HTR-8/SVneo (cell line): Measurements from ENCODE around the gene SLC39A11.

Source experiments
- DNase-seq: peaks from one replicate; pipeline ENCODE4 v3.0.0; 2011; ENCODE audit warnings: low spot score, mixed read lengths; ENCODE audit not compliant: insufficient read length
- FAIRE-seq: peaks from 2 replicates; lab custom pipeline; 2011; peaks lifted over from hg19 to GRCh38; lab: Jason Lieb, UNC

Gene SLC39A11

DNA sequence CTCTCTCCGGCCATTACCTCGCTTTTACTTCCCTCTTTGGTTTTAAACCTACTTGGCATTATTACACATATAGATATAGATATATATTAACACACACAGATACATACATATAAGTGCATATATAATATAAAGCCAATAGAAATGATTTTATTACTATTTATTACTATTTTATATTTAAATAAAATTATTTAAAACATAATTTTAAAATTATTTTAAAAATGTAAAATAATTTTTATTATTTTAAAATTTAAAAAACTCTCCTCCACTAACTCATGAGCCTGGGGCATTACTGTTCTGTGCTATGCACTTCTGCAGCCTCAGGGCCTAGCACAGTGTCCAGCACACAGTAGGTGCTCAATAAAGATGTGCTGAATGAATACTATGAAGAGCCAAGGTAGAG lies 200.9 kb downstream of the SLC39A11 start:
- DNase-seq (no peak), FAIRE-seq (no peak)

DNA sequence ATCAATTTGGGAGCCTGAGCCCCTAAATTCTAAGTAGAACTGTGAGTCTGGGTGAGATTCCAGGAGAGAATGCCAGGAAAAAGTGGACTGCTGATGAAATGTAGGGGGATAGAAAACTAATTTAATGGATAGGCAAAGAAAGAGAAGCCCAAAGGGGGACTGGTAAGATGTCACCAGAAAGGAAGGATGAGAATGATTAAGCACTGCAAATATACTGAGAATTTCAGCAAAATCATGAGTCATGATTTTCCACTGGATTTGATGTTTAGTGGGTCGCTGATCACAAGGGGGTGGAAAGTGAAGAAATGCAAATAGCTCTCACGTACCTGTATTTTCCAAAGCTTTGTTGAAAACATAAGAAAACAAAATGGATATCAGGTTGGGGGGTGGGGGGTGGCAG lies 201.8 kb downstream of the SLC39A11 start:
- peak; percentile 60 for DNase-seq
- no peak for FAIRE-seq

DNA sequence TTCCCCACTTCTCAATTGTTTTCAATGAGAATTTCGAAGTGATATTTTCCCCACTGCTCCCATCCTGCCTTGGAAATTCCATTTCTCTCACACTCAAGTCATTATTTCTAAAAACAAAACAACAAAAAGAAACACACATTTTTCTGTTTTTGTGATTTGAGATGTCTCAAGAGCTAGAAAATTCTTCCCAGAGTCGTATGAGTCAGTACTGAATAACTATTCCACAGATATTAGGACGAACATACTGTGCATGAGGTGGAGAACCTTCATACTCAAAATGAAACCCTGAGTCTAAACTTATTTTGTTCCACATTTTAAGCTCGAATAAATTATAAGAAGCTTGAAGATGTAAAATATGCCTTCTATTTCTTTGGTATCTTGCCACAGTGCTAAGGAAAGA lies 204.6 kb downstream of the SLC39A11 start:
- no peak for FAIRE-seq
- no peak for DNase-seq

DNA sequence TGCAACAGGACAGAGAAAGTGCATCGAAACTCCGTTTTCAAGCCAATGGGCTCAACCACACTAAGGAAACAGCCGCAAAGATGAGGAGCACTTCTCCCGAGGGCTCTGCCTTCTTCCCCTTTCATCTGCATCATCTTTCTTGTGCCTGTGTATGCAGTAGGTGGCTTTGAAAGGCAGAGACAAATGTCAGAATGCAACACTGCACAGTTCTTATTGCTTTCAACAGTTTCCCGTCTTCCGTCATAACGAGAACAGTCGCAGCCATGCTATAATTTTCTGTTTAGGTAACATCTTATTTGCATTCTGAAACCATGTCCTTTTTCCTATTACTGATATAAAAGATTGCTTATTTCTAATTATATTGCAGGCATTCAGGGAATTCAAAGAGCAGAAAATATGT lies 205.2 kb downstream of the SLC39A11 start:
- no peak for FAIRE-seq
- DNase-seq, result no peak

DNA sequence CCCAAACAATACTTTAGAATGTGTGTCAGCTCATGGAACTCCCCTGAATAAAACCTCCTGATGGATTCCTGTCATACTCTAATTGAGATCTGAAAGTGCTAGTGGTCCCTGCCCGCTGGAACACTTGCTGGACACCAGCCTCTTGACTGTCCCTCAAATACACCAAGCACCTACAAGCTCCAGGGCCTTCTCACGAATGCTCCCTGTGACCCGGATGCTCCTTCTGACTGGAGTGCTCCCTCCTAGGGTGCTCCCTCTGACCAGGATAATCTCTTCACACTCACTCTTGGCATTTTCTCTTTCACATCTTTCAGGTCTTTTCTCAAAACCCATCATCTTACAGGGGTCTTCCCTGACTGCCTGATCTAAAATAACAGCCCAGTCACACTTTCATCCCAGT lies 205.9 kb downstream of the SLC39A11 start:
- FAIRE-seq, result no peak
- no peak for DNase-seq

DNA sequence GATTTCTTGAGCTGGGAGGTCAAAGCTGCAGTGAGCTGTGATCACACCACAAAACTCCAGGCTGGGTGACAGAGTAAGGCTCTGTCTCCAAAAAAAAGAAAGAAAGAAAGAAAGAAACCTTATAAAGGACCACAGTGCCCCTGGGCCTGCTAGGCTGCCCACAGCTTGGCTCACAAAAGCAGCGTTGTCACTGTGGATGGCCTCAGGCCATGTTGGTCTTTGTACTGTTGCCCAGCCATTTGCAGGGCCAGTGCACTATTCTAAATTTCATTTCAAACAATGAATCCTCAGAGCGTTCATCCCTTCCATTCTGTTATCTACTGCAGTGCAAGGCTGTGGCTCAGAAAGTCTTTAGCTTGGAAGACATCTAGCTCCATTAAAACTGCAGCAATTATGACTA lies 208.4 kb downstream of the SLC39A11 start:
- no peak for FAIRE-seq
- DNase-seq, result no peak

DNA sequence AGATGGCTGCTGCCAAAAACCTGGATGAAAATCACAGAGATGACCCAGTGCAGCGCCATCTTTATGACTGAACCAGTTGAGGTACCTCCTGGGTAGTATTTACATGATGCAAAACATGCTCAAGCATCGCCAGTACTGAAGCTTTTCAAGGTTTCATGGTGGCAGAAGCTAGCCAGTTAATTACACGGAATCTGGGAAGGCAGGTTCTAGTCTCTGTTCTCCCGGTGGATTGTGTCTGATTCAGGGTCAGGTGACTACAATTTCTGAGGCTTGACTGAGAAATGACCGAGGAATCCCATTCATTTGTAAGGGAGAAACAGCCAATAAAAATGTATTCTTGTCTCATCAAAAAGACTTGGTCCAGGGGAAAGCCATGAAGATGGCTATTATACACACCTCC lies 209.1 kb downstream of the SLC39A11 start:
- FAIRE-seq, result no peak
- no peak for DNase-seq

DNA sequence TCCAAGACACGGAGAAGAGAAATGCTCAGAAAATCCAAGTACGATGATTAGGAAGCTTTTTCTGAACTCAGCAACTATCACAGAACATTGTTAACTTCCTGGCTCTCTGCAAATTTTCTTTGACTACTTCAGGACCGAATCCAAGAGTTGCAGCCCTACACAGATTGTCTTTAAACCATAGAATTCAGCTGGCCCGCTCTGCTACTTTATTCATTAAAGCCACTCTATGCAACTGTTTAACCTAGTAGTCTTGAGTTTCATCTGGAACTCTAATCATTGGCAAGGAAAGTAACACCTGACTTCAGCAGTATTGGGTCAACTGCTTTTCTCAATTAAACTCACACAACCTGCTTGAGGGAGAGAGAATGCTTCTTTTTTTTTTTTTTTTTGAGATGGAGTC lies 210.1 kb downstream of the SLC39A11 start:
- DNase-seq (no peak), FAIRE-seq (no peak)

DNA sequence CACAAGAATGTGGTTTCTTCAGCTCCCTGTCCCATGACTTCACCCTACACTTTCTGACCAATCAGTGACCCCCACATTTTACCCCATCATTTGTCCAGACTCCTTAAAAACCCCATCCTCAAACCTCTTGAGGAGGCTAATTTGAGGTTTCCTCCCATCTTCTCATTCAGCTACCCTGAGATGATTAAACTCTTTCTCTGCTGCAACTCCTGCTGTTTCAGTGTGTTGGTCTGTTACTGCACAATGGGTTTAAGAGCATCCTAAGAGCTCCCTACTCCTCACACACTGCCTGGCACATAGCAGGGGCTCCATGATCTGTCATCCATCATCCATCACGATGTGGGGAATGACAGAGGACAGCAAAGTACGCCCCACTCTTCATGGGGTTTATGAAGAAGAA lies 212.6 kb downstream of the SLC39A11 start:
- FAIRE-seq, result no peak
- no peak for DNase-seq

DNA sequence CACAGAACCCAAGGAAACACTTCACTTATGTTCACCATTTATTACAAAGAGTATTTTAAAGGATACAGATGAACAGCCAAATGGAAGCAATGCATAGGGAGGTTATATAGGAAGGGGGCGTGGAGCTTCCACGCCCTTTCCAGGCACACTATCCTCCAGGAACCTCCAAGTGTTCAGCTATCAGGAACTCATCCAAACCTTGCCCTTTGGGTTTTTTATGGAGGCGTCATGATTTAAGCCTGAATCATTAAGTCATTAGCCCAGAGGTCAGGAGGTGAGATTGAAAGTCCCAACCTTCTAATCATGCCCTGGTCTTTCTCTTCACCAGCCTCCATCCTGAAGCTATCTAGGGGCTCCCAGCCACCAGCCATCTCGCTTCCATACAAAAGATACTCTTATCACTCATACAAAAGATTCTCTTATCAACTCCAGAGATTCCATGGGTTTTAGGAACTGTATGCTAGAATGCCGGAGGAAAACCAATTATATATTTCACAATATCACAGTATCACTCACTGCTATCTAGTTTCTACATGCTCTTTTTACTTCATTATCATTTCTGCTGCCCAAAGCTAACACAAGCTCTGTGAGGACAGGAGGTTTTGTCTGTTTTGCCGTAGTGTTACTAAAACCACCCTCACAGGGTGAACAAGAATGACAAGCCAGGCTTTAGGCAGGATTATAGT lies 213.4 kb downstream of the SLC39A11 start:
- no peak for DNase-seq
- FAIRE-seq, result no peak

DNA sequence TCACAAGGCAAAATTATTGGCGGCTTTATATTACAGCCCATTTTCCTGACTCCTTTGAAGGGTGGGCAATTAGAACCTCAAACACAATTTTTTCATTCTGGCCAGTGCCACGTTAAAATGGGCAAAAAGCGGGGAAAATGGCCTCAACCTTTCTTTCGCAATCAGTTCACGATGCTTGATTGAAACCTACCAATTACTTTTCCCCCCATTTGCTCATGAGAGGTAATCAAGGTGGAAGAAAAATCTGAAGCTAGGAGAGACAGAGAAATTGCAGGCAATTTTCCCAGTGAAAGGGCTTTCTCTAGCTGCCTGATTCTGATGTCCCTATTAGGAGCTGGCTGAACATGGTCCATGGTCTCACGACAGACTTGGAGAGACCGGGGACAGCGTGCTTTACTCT lies 215.1 kb downstream of the SLC39A11 start:
- DNase-seq (no peak), FAIRE-seq (no peak)

DNA sequence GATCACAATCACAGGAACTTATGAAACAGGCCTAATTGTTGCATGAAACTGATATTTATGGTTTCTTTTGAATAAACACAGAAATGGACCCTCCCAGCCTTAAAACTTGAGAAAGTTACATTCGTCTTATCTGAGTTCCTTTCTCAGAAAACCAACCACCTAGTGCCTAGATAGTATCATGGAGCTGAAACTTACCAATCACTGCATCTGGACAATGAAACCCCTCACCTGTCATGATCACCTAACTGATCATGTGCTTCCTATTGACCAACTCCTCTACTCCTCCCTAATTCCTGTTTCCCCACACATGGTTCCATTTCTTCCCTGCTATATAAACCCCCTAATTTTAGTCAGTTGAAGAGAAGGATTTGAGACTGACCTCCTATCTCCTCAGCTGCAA lies 216.1 kb downstream of the SLC39A11 start:
- DNase-seq, result no peak
- FAIRE-seq, result no peak

DNA sequence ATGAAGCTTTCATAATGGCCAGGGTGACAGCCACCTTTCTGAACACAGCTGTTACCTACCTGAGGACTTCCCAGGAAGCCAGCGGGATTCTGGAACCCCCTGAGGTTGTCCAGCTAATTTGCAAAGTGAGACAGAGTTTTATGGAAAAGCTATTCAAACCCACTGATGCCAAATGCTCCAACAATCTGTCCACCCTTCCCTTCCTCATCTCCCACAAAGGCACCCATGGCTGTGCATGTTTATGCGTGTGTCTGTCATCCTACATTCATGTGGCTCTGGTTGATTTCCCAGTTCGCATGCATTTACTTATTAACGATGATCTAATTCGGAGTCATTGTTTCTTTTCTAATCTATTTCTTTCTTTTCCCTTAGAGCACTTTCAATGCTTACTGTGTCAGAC lies 217.1 kb downstream of the SLC39A11 start:
- DNase-seq, result no peak

DNA sequence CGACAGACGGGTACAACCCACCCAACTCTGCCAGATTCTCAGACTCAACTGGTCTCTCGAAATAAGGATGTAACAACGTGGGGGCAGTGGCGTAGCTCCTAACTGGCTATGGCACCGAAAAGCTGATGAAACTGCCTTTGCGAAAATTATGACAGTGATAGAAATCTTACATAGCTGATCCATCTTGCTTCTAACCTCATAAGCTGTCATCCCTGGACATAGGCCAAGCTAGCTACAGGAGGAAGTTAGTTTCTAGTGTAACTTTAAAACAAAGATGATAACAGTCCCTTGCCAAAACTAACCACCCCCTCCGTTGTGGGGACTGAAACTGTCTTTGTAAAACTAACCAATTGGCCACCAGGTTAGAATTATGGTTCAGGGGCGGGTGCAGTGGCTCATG lies 220.1 kb downstream of the SLC39A11 start:
- FAIRE-seq (peak; percentile 20), DNase-seq (no peak)

More for the DNA sequence above, 217.1 kb downstream of the SLC39A11 start:
- no peak for FAIRE-seq

DNA sequence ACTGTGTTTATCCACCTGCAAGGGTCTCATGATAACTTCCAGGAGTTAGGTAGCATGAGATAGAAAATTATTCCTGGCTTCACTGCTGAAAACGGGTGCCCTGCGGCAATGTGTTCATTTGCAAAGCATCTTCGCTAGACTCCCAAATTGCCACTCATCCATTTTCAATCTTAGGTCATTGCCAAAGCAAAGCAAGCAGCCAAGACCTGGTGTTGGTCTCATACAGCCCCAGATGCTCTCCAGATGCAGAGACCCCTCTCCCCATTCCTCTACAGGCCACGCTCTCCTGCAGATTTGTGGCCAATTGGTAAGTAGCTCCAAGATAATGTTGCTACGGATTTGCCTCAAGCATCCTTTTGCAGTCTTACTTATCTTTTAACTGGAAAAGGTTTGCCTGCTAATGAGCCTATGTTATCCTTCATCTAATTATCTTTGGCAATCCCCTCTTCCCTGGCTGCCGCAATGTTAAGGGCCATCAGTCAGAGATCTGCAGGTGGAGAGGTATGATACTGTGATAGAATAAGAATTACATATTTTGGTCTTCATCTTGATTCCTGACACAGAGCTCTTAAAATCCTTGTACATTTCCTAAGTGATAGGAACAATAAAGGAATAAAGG lies 222.0 kb downstream of the SLC39A11 start:
- FAIRE-seq, result no peak

DNA sequence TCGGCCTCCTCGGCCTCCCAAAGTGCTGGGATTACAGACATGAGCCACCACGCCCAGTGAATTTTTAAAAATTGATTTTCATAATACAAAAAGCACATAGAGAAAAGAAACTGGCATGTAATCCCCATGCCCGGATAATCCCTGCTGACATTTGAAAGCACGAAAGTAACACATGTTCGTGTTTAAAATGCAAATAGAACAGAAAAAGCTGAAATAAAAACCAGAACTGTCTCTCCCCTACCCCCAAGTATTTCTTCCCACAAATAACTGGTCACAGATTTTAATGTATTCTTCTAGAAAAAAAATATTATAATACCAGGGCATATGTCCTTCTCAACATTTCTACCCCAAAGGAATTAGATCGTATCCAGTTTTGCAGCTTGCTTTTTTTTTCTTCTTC lies 222.9 kb downstream of the SLC39A11 start:
- DNase-seq, result no peak
- FAIRE-seq, result no peak

More for the DNA sequence above, 222.0 kb downstream of the SLC39A11 start:
- no peak for DNase-seq

DNA sequence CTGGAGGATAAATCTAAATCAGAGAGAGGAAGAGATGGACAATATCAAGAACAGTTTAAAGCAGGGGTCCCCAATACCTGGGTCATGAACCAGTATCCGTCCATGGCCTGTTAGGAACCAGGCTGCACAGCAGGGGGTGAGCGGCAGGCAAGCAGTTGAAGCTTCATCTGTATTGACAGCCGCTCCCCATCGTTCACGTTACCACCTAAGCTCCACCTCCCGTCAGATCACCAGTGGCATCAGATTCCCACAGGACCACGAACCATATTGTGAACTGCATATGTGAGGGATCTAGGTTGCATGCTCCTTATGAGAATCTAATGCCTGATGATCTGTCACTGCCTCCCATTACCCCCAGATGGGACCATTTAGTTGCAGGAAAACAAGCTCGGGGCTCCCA lies 226.5 kb downstream of the SLC39A11 start:
- FAIRE-seq, result no peak
- DNase-seq, result no peak

DNA sequence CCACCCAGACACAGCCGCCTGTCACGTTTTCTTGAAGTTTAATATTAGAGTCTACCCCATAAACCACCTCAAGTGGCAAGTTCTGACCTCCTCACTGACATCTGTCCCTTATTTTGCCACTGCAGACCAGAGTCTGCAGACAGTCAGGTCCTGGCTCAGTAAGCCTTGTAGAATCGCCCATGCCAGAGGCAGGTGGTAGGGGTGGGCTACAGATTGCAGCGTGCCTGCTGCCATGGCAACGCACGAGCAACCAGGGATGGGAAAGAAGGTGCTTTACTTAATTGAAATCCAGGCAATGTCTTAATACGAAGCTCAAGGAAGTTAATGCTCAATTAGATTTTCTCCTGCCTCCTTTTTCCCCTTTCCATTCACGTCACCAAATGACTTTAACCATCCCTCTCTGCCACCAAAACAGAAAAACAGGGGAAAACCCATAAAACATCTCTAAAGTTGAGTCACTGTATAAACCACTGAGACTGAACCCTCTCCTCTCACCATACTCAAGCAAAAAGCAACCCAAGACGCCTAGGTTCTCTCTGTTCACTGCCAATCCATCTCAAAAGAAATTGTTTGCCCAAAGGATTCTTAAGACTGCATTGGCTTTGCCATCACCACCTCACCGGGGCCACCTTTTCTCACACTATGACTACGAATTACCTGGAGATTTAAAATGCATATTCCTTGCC lies 228.8 kb downstream of the SLC39A11 start:
- DNase-seq (no peak), FAIRE-seq (no peak)

DNA sequence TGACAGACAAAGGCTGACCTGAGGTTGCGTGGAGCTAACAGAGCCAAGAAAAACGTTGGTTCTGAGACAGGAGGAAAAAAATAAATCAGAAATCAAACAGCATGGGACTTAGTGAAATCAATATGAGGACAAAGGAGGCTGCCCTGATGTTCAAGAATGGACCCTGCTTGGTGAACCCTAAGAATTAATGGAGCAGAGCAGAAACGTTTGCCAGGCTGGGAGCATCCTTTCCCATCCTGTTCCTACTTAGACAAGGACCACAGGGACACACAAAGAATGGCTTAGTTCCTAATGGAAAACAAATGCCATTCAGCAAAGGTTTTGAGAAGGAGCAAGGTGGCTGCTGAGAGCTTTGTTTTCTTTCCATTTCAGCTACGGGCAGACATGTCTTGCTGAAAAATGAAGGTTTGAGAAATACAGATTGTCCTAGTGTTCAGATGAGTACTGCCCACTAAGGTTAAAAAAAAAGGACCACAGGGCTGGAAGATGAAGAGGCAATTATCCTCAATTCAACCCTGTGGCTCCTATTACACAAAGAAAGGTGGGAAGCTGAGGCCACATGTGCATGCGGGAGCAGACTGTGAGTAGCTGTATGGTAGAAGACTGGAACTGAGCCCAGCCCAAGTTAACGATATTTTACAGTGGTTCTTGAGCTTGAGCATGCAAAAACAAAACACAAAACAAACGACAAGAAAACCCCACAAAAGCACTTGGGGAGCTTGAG lies 230.1 kb downstream of the SLC39A11 start:
- DNase-seq (no peak), FAIRE-seq (no peak)

DNA sequence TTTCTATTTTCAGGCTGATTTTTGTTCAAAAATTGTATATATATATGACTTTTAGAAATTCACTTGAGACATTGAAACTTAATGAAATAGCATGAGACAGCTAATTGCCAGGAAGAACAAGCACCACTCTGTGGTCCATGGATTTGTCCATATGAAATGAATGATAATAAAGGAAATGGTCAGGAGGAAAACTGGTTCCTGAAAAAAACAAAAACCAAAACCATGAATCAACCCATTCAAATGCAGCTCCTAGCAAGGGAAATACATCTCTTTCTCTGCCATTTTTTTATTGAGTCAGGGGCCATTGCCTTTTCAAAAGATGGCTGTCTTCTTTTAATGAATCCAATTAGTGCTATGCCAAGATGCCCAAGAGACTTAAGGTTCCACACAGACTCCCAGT lies 230.7 kb downstream of the SLC39A11 start:
- no peak for FAIRE-seq
- DNase-seq, result no peak

DNA sequence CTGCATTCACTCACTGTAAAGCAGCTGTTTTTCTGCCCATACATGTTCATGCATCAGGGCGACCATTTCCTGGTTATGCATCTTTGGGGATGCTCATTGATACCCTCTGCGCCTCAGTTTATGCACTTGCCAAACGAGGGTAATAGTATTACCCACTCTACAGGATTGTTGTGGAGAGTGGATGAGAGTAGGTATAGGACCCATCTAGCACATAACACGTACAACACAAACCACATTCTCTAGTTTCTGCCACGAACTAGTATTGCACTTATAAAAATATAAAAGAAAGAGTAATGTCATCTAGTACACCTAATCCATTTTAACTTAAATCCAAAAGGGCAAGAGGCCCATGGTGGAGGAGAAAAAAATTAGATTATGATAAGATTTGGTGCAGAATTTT lies 231.7 kb downstream of the SLC39A11 start:
- FAIRE-seq (no peak), DNase-seq (no peak)
